GM12801 (cell line): Measurements from ENCODE around the gene IFI30.

ENCODE experiments used
- TF ChIP-seq, protein P1 (sequence below): IDR thresholded peaks from one replicate; pipeline ENCODE4 v1.5.1; 2011; ENCODE audit warnings: control low read depth; ENCODE audit not compliant: insufficient read length; ENCODE audit errors: extremely low read depth

Gene IFI30

DNA sequence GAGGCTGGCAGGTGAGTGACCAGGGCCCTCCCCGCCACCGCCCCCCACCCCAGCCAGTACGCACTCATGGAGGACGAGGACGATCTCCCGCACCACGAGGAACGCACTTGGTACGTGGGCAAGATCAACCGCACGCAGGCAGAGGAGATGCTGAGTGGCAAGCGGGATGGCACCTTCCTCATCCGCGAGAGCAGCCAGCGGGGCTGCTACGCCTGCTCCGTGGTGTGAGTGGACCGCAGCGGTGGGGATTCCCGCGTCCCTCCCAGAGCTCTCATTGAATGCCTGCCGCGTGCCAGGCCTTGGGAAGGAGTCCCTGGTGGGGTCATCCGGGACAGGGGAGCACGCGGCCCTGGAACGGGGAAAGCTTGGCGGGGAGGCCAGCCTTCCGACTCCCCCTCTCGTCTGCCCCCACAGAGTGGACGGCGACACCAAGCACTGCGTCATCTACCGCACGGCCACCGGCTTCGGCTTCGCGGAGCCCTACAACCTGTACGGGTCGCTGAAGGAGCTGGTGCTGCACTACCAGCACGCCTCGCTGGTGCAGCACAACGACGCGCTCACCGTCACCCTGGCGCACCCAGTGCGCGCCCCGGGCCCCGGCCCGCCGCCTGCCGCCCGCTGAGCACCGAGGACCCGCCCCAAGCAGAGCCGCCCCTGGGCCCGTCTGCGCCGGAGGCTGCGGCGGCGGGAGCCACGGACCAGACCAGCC is 4.8 kb upstream of the IFI30 start:
- TF ChIP-seq, protein P1, sequence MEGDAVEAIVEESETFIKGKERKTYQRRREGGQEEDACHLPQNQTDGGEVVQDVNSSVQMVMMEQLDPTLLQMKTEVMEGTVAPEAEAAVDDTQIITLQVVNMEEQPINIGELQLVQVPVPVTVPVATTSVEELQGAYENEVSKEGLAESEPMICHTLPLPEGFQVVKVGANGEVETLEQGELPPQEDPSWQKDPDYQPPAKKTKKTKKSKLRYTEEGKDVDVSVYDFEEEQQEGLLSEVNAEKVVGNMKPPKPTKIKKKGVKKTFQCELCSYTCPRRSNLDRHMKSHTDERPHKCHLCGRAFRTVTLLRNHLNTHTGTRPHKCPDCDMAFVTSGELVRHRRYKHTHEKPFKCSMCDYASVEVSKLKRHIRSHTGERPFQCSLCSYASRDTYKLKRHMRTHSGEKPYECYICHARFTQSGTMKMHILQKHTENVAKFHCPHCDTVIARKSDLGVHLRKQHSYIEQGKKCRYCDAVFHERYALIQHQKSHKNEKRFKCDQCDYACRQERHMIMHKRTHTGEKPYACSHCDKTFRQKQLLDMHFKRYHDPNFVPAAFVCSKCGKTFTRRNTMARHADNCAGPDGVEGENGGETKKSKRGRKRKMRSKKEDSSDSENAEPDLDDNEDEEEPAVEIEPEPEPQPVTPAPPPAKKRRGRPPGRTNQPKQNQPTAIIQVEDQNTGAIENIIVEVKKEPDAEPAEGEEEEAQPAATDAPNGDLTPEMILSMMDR, result no peak

DNA sequence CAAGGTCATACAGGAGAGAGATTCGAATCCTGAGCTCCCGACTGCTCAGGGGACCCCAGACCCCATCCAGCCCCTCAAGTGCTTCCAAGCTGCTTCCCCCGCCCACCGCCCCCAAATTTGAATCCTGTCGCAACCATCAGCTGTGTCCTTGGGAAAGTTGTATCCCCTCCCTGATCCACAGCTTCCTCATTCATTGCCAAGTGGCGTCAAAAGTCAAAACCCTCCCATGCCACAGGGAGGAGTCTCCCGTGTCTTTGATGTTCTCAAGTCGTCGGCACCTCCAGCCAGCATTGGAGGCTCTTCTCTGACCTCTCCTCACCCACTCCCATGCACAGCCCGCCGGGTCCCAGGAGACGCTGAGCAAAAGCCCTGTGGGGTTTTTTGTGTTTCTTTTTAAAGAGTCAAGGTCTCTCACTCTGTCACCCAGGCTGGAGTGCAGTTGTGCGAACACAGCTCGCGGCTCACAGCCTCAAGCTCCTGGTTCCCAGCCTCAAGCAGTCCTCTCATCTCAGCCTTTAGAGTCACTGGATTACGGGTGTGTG is 2.8 kb upstream of the IFI30 start:
- TF ChIP-seq, protein P1, result no peak

DNA sequence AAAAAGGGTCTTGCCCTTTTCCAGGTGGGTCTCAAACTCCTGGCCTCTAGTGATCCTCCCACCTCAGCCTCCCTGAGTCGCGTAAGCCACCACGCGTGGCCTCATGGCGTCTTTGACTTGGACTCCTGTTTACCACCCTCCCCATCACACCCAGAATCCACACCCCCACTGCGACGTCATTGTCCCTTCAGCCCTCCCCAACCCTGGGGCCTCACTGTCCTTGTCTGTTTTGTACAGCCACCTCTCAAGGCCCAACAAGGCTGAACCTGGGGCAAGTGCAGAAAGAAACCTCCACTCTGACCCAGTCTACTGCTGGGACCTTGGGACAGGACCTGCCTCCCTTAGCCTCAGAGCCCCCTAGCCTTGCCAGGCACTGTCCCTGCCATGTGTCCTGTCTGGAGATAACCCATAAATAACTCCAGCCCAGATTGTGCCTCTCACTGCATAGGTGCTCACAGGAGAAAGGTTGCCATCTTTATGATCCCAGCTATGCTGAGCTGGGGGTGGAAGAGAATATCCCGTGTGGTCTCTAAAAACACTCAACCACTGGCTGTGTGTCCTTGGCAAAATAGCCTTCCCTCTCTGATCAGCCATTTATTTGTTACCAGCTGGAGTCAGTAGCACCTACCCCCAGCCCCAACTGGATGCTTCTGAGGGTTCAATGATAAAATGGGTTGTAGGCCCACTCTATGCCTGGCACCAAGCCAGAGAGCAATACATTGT is 1.8 kb upstream of the IFI30 start:
- TF ChIP-seq, protein P1, result no peak

DNA sequence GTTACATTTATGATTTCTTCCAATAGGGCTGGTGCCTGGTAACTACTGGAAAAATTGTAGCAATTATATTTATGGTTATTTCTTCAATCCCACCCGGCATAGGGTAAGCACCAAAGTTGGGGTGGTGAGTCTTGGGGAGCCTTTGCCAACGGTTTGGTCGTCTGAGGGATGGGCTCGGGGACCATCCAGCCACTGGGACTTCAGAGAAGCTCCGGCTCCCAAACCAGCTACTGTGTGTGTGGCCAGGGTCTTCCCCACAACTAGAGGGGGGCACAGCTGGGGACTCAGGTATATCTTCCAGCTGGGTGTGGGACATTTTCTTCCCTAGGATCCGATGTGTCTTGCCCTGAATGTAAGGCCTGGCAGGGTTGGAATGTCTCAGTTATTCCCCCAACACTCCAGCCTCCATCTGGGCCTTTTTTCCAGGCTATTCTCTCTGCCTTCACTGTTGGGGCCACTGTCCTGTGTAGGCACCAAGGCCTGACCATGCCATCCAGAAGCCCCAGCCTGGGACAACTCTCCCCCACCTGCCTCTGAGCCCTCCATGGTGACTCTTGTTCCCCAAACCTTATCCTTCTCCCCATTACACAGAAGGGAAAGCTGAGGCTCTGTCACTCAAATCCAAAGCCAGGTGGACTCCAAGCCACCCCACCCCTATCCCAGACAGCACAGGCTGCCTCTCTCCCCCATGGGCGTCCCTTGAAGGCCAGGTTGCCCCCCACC is 1.1 kb upstream of the IFI30 start:
- TF ChIP-seq, protein P1, result no peak

DNA sequence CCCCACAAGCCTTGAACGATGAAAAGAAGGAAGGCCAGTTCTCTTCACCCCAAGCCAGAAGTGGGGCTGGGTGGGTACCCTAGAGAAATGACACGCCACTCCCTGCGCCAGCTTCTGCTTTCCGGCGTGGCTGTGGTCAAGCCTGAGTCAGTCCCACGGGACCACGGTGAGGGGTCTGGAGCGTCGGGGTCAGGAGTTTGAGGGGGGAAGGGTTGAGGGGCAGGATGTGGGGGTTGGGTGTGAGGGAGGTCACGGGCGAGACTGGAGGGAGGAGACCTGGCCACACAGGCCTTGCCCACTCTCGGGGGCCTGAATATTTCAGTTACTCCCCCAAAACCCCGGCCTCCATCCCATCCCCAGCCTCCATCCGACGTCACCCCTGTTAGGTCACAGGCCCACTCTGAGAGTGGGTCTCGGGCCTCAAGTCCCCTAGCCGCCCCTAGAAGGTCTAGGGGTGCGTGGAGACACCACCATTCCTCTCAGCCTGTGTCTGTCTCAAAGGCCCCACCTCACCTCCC is 500 bp upstream of the IFI30 start:
- TF ChIP-seq, protein P1, result no peak

DNA sequence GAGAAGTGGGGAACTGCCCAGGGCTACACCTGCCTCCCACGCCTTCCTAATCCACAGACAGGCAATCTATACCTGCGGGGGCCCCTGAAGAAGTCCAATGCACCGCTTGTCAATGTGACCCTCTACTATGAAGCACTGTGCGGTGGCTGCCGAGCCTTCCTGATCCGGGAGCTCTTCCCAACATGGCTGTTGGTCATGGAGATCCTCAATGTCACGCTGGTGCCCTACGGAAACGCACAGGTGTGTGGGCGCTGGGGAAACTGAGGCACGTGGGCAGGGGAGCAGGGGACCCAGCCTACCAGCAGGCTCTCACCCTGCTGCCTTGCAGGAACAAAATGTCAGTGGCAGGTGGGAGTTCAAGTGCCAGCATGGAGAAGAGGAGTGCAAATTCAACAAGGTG is 1.4 kb downstream of the IFI30 start:
- TF ChIP-seq, protein P1, result no peak
